Stimulated activated CD8-positive, alpha-beta memory T cell treated with anti-CD3 and anti-CD28 coated beads, Interleukin-4, amount 100 ng/mL, for 24 hours (primary cell): ENCODE results near the gene INTS7.
"Not testable (repeated sequence)": the region's sequence is repeated elsewhere in the genome, so short reads cannot be mapped to it uniquely, and the experiment has no call there.

Experiments used
- DNase-seq: peaks from one replicate; pipeline ENCODE4 v3.0.0-alpha.2; 2020; ENCODE audit warnings: low read depth

Gene INTS7

DNA sequence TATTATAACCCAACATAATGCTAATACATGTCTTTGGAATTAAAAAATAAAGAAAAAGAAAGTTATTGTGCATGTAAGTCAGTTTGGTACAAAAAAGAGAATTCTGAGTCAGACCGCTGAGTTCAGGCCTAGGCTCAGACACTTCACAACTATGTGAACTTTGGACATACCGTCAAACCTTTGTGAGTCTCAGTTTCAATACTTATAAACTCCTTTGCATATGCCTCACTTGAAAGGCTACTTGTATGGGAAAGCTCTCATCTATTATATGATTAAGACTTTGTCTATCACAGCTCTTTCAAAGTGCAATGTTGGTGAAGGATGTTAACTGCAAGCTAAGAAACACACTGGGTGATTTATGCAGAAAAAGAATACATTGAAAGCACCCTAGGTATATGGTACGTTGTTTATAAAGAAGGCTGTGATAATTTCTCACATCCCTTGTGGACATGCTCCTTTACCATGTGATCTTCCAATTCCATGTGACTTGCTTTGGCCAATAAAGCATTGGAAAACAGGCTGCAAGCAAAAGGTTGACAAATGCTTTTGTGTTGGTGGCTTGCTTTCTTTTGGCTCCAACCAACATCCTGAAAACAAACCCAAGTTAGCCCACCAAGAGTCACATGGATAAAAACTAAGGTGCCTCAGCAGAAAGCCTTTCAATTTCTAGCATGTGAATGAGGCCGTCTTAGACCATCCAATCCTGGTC lies 49.6 kb downstream of the INTS7 start:
- no peak for DNase-seq

DNA sequence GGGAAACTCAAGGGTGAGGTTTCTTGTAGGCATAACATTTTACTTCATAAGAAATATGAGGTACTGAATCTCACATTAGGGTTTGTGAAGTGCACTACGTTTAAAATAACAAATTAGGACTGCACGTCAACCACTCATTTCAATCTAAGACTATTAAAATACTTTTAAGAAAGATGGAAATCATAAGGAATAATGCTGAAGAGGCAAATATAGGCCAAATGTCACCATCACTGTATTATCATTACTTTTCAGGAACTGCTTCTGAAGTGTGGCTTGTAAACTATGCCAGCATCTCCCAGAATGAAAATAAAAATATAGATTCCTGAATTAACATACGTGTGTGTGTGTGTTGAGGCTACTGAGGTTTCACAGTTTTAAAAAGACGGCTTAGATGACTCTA lies 56.8 kb downstream of the INTS7 start:
- DNase-seq: no peak

DNA sequence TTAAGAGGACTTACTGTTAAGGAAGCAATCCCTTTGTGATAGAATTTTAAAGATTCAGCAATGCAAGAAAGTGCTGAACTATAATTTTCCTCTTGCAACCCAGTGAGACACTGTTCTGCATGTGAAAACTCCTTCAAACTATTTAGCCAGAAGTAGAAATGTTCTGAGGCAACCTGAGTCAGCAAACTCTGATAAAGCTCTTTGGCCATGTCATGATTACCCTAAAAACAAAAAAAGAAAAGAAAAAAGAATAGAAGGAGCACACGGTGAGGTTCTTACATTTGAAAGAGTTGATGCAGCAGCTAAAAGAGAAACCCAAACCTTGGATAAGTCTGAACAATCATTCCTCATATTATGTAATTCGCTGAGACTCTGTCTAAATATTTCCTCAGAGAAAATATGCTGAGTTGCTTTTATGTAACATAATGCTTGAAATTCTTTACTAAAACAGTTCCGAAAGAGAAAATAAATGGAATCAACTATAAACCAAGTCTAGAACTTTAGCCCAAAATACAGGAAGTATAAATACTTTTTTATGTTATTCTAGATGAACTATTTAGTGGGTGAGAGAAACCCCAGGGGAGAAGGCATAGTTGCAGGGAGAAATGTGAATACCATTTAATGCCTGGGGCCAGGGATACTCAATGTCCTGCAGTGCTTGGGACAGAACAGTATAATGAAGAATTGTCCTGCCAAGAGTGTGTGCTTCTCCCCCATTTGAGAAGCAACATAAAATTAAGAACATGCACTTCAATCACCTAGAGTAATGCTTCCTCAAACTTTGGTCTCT lies 60.0 kb downstream of the INTS7 start:
- DNase-seq: no peak

DNA sequence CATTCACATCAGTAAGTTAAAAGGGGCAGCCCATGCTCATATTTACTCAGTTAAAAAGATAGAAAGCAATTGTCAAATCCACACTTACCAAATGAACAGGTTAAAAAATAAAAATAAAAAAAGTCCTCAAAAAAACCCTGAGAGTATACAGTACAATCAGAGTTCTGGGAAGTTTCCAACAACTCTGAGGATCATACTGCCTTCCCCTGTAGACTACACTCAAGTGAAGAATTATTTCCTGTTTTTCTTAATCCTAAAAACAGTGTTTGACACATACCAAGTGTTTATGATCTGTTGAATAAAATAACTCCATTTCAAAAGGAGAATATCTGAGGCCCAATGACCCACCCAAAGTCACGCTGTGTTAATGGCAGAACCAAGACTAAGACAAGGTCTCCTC lies 61.8 kb downstream of the INTS7 start:
- DNase-seq: no peak

DNA sequence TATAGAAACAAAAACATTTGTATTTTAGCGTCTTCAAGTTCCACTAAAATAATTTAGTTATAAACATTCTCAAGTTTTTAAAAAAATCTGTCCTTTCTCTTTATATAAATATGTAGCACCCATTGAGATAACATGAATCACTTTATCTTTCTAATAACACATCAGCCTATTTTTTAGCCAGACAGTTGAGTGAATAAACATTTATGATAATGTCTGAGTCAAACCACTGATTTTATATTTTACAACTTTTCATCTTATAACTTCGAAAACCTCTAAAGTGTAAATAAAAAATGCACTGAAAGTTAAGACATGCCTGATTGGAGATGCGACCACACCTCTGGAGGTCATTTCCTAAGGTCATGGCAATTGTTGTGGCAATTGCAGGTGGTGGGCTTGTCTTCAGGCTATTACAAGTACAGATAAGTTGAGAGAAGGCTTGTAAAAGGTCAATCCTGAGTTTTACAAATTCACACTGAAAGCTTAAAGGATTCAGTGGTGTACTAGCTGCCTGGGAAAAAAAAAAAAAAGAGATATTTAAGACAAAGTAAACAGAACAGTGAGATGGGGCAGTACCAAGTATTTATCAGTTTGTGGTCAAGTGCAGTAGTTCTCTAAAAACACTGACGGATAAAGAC lies 67.0 kb downstream of the INTS7 start:
- DNase-seq: no peak

DNA sequence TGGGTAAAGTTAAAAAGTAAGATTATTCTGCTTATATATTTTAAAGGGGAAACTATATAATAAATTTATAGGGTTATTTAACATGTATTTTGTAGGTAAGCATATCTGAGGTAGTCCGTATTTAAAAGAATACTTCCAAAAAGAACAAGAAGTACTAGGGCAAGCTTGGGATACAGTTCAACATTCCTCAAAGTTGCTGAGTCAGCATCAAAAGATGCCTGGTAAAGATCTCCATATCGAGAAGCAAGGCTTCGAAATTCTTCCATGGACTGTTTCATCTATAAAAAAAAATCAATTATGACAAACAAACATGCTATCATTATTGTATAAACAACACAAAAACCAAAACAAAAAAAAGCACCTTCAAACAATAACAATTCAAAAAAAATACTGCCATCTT lies 67.7 kb downstream of the INTS7 start:
- DNase-seq: no peak

DNA sequence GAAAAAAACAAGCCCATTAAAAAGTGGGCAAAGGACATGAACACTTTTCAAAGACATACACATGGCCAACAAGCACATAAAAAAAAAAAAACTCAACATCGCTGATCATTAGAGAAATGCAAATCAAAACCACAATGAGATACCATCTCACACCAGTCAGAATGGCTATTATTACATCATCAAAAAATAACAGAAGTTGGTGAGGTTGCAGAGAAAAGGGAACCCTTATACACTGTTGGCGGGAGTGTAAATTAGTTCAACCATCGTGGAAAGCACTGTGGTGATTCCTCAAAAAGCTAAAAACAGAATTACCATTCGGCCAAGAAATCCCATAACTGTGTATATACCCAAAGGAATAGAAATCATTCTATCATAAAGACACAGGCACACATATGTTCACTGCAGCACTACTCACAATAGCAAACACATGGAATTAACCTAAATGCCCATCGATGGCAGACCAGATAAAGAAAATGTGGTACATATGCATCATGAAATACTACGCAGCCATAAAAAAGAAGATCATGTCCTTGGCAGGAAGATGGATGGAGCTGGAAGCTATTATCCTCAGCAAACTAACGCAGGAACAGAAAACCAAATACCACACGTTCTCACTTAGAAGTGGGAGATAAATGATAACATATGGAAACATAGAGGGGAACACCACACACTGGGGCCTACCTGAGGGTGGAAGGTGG lies 70.1 kb downstream of the INTS7 start:
- DNase-seq: no peak

DNA sequence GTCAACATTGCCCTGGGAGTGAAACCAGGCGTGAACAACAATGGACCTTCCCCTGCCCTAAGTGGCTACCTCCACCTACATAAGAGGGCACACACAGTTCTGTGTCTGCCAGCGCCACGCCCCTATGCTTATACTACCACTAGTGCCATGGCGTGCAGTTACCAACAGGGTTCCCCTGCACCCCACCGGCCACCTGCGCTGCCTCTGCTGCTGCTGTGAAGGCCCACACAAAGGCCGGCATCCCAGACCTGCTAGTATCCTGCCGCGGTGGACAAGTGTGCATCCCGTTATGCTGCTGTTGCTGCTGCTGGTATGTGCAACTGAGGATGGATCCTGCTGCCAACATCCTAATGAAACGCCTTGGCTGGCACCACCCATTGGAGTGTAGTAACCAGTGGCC lies 75.7 kb downstream of the INTS7 start:
- DNase-seq: no peak

DNA sequence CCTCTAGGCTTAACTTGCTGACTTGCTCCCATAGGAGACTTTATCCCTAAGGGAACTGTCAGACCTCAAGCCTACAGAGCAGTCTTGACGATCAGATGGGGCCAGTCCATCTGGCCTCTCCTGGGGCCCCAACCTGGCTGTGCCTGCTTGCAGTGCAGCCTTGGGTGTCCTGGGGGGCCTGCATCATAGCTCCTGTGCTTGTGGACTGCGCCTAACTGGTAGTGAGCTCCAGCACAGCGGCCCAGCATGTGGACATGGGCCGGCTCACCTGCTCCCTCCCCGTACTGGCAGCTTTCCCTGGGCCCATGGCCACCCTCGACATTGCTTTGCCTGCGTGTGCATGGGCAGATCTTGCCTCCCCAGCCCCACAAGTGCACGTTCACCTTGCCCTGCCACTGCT lies 76.1 kb downstream of the INTS7 start:
- DNase-seq: no peak

DNA sequence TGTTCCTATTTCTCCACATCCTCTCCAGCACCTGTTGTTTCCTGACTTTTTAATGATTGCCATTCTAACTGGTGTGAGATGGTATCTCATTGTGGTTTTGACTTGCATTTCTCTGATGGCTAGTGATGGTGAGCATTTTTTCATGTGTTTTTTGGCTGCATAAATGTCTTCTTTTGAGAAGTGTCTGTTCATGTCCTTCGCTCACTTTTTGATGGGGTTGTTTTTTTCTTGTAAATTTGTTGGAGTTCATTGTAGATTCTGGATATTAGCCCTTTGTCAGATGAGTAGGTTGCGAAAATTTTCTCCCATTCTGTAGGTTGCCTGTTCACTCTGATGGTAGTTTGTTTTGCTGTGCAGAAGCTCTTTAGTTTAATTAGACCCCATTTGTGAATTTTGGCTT lies 81.3 kb downstream of the INTS7 start:
- not testable (repeated sequence) for DNase-seq

DNA sequence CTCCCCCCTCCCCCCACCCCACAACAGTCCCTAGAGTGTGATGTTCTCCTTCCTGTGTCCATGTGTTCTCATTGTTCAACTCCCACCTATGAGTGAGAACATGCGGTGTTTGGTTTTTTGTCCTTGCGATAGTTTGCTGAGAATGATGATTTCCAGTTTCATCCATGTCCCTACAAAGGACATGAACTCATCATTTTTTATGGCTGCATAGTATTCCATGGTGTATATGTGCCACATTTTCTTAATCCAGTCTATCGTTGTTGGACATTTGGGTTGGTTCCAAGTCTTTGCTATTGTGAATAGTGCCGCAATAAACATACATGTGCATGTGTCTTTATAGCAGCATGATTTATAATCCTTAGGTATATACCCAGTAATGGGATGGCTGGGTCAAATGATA lies 81.8 kb downstream of the INTS7 start:
- not testable (repeated sequence) for DNase-seq

DNA sequence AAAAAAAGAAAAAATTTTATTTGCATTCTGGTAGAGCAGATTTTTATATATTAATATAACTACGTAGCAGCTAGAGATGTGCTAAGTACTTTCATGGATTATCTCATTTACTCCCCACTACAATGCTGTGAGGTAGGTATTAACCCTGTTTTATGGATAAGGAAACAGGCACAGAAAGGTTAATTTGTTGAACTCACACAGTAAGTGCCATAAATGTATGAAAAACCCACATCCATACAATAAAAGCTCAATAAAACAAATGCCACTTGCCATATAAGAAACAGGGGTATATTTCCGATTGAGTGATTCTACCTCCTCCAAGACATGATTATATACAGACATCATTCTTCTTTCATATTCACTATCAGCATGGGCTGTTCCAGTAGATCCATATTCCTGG lies 83.1 kb downstream of the INTS7 start:
- no peak for DNase-seq

DNA sequence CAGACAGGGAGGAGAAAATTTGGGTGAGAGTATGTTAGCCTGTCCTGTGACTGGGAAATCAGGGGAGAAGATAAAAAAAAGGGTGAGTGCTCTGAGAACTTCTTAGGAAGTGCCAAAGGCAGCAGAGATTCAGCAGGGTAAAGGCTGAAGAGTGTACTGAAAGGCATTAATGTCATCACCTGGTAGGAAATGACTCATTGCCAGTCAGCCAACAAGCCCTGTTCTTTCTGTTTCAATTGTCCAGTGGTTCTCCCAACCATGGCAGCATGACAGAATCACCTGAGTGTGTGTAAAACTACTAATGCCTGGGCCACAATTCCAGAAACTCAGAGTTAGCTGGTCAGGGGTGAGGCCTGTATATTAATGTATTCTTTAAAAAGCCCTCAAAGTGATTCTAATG lies 83.5 kb downstream of the INTS7 start:
- no peak for DNase-seq

DNA sequence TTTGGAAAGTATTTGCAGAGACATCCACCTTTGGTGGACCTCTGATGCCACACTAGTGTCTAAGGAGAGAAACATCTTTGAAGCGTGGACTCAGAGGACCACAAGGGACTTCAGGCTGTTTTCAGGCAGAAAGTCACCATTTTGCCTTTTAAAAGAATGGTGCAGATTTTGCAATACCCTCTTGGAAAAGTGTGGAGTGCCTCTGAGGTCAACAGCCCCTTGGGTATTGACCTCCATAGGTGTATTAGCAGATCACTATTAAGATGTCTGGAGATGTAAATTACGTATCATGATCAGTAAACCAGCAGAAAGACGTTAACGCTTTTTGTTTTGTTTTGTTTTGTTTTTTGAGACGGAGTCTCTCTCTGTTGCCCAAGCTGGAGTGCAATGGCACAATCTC lies 87.0 kb downstream of the INTS7 start:
- DNase-seq: no peak

DNA sequence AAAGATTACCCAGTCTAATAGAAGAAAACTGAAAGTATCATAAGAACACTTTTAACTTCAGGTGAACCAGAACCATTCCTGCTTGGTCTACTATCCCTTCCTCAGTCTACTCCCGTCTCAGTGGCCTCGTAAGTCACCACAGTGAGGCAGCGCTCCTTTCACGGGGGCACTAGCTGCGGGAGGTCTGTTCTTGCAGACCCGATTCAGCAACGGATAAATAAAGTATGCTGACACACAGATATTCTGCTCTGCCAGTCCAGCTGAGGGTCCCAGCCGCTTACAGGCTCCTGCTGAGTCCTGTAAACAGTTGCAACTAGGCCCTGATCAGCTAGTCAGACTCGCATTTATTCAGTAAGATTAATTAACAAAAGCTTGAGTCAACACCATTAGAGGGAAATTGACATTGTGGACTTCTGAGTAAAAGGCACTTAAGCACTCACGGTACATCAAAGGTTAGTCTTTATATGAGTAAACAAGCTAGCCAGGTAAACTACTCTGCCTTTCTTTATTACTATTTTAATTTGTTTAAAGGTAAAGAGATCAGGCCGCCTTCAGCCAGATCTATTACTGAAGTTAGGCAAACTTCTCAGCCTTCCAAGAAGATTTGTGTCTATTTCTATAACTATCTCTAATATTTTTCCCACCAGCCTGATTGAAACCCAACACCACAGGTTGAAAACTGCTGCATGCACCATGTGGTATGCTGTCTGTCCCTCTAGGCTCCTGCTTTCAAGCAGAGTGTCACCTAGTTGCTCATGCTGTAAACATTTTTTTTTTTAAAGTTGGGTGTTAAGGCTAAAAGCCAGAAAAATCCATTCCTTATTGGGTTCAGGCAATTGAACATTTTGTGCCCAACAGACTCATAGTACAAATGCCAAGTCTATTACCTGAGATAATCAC lies 87.7 kb downstream of the INTS7 start:
- no peak for DNase-seq

DNA sequence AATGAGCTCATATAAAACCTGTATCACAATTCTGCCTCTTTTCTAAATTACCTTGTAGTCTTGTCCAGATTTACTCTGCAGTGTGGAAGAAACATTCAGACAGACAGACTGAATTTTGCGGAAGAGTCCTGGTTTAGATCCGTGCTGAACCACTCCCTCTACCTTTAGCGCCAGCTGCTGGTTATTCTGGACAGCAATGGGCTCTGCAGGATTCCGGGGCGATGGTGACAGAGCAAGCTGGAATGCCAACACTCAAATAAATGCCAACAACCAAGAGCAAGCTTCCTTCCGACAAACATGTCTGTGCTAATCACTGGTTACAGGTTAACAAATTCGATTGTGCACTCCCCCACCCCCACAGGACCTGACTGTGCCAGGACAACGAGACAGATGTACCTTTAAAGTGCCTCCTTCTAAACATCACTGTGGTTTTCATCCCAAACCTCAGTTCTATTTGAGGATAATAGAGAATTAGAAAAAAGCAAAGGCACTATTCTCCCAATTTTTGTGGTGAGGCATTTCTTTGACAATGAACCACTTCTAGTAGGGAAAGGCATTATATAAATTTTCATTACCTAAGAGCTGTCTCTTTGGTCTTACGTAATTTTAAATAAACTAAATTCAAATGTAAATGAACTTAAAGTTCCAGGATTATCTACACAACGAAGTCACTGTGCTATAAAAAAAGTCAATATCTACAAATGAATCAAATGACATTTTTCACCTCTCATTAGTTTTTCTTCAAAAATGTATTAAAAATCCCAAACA lies 90.4 kb downstream of the INTS7 start:
- DNase-seq: no peak

DNA sequence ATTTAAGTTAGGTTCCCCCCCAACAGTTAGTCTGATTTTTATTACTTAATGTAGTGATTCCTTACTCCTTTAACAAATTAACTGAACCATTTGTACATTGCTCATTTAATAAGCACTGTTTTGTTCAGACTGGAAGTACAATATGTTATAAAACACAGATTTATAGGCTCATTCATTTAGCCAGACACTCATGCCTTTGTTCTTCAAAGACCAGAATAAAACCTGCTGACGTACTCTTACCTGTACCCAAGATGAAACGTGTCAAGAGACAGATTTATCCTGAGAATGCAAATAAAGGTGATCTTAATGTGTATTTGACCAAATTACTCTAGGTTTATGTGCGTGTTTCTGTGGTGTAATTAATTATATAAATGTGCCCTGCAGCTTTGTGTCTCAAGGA lies 92.8 kb downstream of the INTS7 start:
- DNase-seq: no peak

DNA sequence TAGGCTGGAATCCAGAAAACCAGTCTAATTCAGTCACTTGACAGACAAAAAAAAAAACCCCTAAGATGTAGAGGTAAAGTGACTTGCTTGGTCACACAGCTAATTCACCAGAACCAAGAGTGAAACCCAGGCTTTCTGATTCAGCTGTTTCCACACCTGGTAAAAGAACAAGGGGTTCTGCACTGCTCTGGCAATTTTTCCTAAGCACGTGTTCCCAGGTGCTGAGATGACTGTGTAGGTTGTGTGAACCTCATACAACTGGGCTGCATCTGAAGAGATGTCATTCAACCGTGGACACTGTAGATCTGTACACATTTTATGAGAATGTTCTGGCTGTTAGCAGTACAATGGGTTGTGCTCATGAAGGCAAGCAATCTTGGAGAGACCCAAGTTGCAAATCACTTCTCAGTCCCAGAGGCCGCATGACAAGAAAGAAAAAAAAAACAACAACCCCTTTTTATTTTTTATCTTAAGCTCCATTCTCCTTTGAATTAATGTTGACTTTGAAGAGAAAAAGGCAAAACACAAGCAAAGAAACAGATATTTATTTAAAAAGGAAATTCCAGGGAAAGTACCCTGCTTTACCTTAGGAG lies 95.4 kb downstream of the INTS7 start:
- peak; percentile 8 for DNase-seq

DNA sequence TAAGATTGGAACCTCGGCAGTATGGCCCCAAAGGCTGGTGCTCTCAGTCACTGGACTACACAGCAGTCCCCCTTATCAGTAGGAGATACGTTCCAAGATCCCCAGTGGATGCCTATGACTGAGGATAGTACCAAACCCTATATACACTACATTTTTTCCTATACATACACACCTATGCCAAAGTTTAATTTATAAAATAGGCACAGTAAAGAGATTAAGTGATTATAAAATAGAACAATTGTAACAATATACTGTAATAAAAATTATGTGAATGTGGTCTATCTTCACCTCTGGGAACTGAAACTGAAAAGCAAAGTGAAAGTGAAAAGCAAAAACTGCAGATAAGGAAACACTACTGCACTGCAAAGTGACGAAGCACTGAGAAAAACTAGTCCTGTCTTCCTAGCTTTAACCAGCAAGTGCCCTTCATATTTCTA lies 96.8 kb downstream of the INTS7 start:
- DNase-seq: no peak

DNA sequence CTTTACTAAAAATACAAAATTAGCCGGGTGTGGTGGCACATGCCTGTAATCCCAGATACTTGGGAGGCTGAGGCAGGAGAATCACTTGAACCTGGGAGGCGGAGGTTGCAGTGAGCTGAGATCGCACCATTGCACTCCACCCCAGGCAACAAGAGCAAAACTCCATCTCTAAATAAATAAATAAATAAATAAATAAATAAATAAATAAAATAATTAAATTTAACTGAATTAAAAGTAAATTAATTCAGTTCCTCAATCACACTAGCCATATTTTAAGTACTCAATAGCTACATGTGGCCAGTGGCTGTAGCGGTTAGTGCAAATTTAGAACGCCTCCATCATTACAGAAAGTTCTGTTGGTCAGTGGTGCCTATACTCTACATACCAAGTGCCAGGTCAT lies 97.9 kb downstream of the INTS7 start:
- DNase-seq: not testable (repeated sequence)
